Fibroblast of lung (primary cell): ENCODE results near the gene P3R3URF. TPM values are rescaled to one million over a fixed set of nuclear protein-coding genes. Genes with fewer than 3 reads are reported as not detected.

Experiments
- DNase-seq, 2 donors: peaks; one replicate each; pipeline versions ENCODE4 v3.0.0 to v3.0.0-alpha.2; 2010; ENCODE audit warnings: low read depth in 2 of 2
- H2AFZ ChIP-seq: 2 replicates; pipeline ENCODE4 v1.5.1; 2012; ENCODE audit warnings: low read length, control low read depth, inconsistent platforms
- H3K27ac ChIP-seq: 2 replicates; pipeline ENCODE4 v1.5.1; 2011; ENCODE audit warnings: low read length, control low read depth; ENCODE audit not compliant: insufficient read depth
- H3K27me3 ChIP-seq: 2 replicates; pipeline ENCODE4 v1.5.1; 2011; ENCODE audit warnings: mild to moderate bottlenecking, low read length; ENCODE audit not compliant: control insufficient read depth, insufficient read depth
- H3K36me3 ChIP-seq: 2 replicates; pipeline ENCODE4 v1.5.1; 2011; ENCODE audit warnings: low read length; ENCODE audit not compliant: control insufficient read depth, insufficient read depth
- H3K4me1 ChIP-seq: 2 replicates; pipeline ENCODE4 v1.5.1; 2011; ENCODE audit warnings: low read length; ENCODE audit not compliant: control insufficient read depth, insufficient read depth; ENCODE audit errors: extremely low read depth
- H3K4me2 ChIP-seq: 2 replicates; pipeline ENCODE4 v1.5.1; 2011; ENCODE audit warnings: low read length, control low read depth; ENCODE audit not compliant: insufficient read depth; ENCODE audit errors: extremely low read depth
- H3K4me3 ChIP-seq, 4 experiments: fragments of 200-600 bp in 1 of 4; sonication (generic) in 1 of 4; replicated peaks in 1 of 4; 2 replicates each; pipeline ENCODE4 v1.5.1; 2011 to 2016; ENCODE audit warnings: low read length in 4 of 4, low read depth in 3 of 4, mild to moderate bottlenecking in 3 of 4, control low read depth in 2 of 4, inconsistent platforms in 1 of 4, mixed read lengths in 1 of 4; ENCODE audit not compliant: insufficient read depth in 1 of 4; ENCODE audit errors: control extremely low read depth in 1 of 4
- H3K79me2 ChIP-seq: 2 replicates; pipeline ENCODE4 v1.5.1; 2012; ENCODE audit warnings: mild to moderate bottlenecking, low read length, inconsistent platforms; ENCODE audit not compliant: control insufficient read depth, insufficient read depth
- H3K9ac ChIP-seq: 2 replicates; pipeline ENCODE4 v1.5.1; 2011; ENCODE audit warnings: mild to moderate bottlenecking, low read length, control low read depth; ENCODE audit not compliant: insufficient read depth
- H3K9me3 ChIP-seq: 2 replicates; pipeline ENCODE4 v1.5.1; 2012; ENCODE audit warnings: low read depth, low read length; ENCODE audit not compliant: control insufficient read depth, insufficient read depth
- H4K20me1 ChIP-seq: 2 replicates; pipeline ENCODE4 v1.5.1; 2011; ENCODE audit warnings: low read length; ENCODE audit not compliant: control insufficient read depth, insufficient read depth; ENCODE audit errors: extremely low read depth
- EZH2 ChIP-seq: IDR thresholded peaks from 2 replicates; pipeline ENCODE4 v1.5.1; 2012; ENCODE audit warnings: low read length, control low read depth, mild to moderate bottlenecking; ENCODE audit errors: missing control alignments
- polyA plus RNA-seq, 2 donors: library from polyadenylated mRNA; depleted of rRNA in 1 of 2; stranded (reverse) in 1 of 2; unstranded in 1 of 2; fragments of >200 nt; gene quantifications; 2 replicates each; pipeline ENCODE4 v1.2.1, GENCODE V29; 2011 to 2012; ENCODE audit warnings: missing spikeins in 1 of 2
- total RNA-seq: library from RNA; depleted of rRNA; stranded (reverse); fragments of >200 nt; gene quantifications from 2 replicates; pipeline ENCODE4 v1.2.1, GENCODE V29; 2014
- TF ChIP-seq, protein P1 (sequence below), 2 donors: IDR thresholded peaks in 1 of 2; conservative IDR thresholded peaks in 1 of 2; 1 replicate in 1 of 2; 2 replicates in 1 of 2; pipeline ENCODE4 v1.5.1; 2011 to 2012; ENCODE audit warnings: low read length in 2 of 2, control low read depth in 1 of 2, inconsistent platforms in 1 of 2, low read depth in 1 of 2, mild to moderate bottlenecking in 1 of 2

Gene P3R3URF
- total and polyA plus RNA-seq, 2 donors (not counting 1 experiment from before 2014, with no cell fraction given), result not detected

DNA sequence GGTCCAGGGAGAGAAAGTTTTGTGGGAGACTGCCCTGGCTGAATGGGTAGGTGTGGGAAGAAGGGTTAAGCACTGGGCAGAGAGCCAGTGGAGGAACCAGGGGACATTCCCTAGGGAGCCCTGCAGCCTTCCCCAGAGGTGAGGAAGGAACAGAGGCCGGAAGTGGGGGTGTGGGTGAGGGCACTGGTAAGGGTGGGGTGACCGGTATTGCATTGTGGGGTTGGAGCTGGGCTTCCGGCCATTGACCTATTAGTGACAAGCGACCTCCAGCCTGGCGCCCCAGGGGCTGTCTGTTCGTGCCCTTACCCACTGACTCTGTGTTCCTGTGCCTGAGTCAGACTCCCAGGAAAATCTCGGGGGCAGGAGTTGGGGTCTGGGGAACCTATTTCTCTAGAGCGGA is 4.9 kb downstream of the P3R3URF start:
- no peak for TF ChIP-seq EZH2
- TF ChIP-seq, protein P1, sequence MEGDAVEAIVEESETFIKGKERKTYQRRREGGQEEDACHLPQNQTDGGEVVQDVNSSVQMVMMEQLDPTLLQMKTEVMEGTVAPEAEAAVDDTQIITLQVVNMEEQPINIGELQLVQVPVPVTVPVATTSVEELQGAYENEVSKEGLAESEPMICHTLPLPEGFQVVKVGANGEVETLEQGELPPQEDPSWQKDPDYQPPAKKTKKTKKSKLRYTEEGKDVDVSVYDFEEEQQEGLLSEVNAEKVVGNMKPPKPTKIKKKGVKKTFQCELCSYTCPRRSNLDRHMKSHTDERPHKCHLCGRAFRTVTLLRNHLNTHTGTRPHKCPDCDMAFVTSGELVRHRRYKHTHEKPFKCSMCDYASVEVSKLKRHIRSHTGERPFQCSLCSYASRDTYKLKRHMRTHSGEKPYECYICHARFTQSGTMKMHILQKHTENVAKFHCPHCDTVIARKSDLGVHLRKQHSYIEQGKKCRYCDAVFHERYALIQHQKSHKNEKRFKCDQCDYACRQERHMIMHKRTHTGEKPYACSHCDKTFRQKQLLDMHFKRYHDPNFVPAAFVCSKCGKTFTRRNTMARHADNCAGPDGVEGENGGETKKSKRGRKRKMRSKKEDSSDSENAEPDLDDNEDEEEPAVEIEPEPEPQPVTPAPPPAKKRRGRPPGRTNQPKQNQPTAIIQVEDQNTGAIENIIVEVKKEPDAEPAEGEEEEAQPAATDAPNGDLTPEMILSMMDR (conservative IDR thresholded peaks at IDR 0.05 in 1 of 2, IDR thresholded peaks at IDR 0.05 in 1 of 2; ENCODE audit: low read depth in 1 of 2, low read length in 2 of 2), result no peak
- Histone ChIP-seq H3K36me3 (no peaks in the 10 kb centered on the region), H3K27me3 (peaks cover 19% of the 10 kb centered on the region), H3K9ac (no peak overlapping the region), H2AFZ (no peak overlapping the region), H3K4me2 (no peak overlapping the region), H3K4me3 (no peak overlapping the region), H3K79me2 (no peaks in the 10 kb centered on the region), H3K4me1 (peaks cover 6% of the 10 kb centered on the region), H3K27ac (no peak overlapping the region), H3K9me3 (no peaks in the 10 kb centered on the region), H4K20me1 (no peaks in the 10 kb centered on the region)
- DNase-seq, result no peak

DNA sequence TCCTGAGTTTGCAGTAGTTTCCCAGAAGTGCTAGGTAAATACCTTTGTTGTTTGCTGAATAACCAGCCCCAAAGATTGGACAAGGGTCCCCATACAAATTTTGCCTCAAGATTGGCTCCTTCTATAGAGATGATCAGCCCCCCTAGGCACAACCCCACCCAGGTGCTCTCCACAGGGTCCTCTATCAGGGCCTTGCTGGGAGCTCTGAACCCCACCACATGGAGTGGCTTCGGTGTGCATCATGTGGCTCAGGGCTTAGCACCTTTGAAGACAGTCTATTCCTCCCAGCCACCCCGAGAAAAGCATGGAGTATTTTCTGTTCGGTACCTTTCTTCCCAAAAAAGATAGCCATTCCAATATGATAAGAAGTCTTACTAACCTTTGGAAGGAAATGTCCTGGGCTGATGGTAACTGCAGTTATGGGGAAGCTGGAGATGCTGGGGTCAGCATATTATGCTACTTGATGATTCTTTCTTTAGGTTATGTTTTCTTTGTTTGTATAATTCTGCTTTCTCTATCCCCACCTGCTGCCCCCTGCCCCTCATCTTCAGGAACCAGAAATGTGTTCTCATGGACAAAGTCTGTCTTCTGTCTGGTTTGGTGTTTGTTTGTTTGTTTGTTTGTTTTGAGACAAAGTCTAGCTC is 6.4 kb downstream of the P3R3URF start:
- Histone ChIP-seq H3K36me3 (no peaks in the 10 kb centered on the region), H3K27ac (no peak overlapping the region), H3K79me2 (no peaks in the 10 kb centered on the region), H3K9ac (no peak overlapping the region), H3K4me3 (no peak overlapping the region), H2AFZ (no peak overlapping the region), H4K20me1 (no peaks in the 10 kb centered on the region), H3K4me2 (no peak overlapping the region), H3K27me3 (peaks cover 19% of the 10 kb centered on the region), H3K4me1 (peaks cover 6% of the 10 kb centered on the region), H3K9me3 (no peaks in the 10 kb centered on the region)
- TF ChIP-seq, protein P1 (conservative IDR thresholded peaks at IDR 0.05 in 1 of 2, IDR thresholded peaks at IDR 0.05 in 1 of 2; ENCODE audit: low read depth in 1 of 2, low read length in 2 of 2), result no peak
- no peak for TF ChIP-seq EZH2
- no peak for DNase-seq

DNA sequence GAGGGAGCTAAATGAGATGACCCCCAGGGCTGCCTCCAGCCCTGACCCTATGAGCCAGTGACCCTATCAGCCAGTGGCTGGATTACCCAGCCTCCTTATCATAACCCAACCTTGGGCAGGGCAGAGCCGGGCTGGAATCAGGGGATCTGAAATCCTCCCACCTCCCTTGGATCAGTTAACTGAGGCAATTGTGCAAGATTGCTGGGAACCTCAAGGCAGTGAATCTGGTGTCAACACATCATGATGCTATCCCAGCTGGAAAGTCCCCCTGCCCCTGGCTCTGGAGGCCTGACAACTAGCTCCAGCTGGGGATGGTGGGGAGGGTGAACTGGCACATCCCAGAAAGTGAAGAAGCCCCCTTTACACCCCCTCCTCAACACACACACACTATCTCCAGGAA is 7.8 kb downstream of the P3R3URF start:
- DNase-seq, result no peak
- no peak overlapping the region for H3K9ac ChIP-seq
- no peak overlapping the region for H3K27ac ChIP-seq
- no peak overlapping the region for H3K4me3 ChIP-seq
- TF ChIP-seq, protein P1 (conservative IDR thresholded peaks at IDR 0.05 in 1 of 2, IDR thresholded peaks at IDR 0.05 in 1 of 2; ENCODE audit: low read depth in 1 of 2, low read length in 2 of 2), result no peak
- no peak for TF ChIP-seq EZH2
- no peaks in the 10 kb centered on the region for H3K9me3 ChIP-seq
- no peak overlapping the region for H2AFZ ChIP-seq
- H3K79me2 ChIP-seq, result no peaks in the 10 kb centered on the region
- no peaks in the 10 kb centered on the region for H3K36me3 ChIP-seq
- peaks cover 3% of the 10 kb centered on the region for H3K4me1 ChIP-seq
- no peaks in the 10 kb centered on the region for H4K20me1 ChIP-seq
- H3K4me2 ChIP-seq, result no peak overlapping the region
- H3K27me3 ChIP-seq, result peaks cover 19% of the 10 kb centered on the region
